ENCODE measurements around the gene CYP4F3. TPM values are rescaled to one million over a fixed set of nuclear protein-coding genes. Genes with fewer than 3 reads are reported as not detected.

The CYP4F3 gene
- total and polyA plus RNA-seq, 2 of the 13 experiments (the other 11 are each of a cell fraction or from before 2014, with no cell fraction given), result 17.8 to 22.8 TPM

DNA sequence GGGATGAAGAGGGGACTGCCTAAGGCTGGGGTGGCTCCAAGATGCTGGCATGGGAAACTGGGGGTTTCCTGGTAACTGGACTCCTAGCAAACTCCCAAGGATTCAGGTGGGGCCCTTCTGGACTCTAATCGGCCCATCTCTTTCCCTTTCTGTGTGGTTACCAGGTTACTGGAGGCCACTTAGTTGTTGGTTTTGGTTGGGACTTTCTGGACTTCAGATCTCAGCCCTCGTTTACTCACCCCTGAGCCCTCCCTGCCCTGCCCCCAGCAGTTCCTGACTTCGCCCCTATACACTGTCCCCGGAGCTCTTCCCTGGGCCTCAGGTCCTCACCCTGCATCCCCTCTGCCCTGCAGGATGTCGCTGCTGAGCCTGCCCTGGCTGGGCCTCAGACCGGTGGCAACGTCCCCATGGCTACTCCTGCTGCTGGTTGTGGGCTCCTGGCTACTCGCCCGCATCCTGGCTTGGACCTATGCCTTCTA lies 32.5 kb downstream of the CYP4F3 start (continued):
- TF ChIP-seq, protein P1, sequence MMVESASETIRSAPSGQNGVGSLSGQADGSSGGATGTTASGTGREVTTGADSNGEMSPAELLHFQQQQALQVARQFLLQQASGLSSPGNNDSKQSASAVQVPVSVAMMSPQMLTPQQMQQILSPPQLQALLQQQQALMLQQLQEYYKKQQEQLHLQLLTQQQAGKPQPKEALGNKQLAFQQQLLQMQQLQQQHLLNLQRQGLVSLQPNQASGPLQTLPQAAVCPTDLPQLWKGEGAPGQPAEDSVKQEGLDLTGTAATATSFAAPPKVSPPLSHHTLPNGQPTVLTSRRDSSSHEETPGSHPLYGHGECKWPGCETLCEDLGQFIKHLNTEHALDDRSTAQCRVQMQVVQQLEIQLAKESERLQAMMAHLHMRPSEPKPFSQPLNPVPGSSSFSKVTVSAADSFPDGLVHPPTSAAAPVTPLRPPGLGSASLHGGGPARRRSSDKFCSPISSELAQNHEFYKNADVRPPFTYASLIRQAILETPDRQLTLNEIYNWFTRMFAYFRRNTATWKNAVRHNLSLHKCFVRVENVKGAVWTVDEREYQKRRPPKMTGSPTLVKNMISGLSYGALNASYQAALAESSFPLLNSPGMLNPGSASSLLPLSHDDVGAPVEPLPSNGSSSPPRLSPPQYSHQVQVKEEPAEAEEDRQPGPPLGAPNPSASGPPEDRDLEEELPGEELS (CRISPR knock-in tag; IDR thresholded peaks at IDR 0.05), result peak; percentile 44; the same call in 1 of the 2 replicates
- no peak for TF ChIP-seq ZFYVE20 (CRISPR knock-in tag; IDR thresholded peaks at IDR 0.05; ENCODE audit: borderline replicate concordance, low read depth)
- TF ChIP-seq BORCS8-MEF2B (CRISPR knock-in tag; IDR thresholded peaks at IDR 0.05), result no peak; the same call in 1 of the 2 replicates
- TF ChIP-seq ONECUT2 (CRISPR knock-in tag; IDR thresholded peaks at IDR 0.05), result no peak
- no peak for TF ChIP-seq AHR (CRISPR knock-in tag; IDR thresholded peaks at IDR 0.05)
- no peak for TF ChIP-seq HOXA3 (CRISPR knock-in tag; IDR thresholded peaks at IDR 0.05)
- TF ChIP-seq, protein P2, sequence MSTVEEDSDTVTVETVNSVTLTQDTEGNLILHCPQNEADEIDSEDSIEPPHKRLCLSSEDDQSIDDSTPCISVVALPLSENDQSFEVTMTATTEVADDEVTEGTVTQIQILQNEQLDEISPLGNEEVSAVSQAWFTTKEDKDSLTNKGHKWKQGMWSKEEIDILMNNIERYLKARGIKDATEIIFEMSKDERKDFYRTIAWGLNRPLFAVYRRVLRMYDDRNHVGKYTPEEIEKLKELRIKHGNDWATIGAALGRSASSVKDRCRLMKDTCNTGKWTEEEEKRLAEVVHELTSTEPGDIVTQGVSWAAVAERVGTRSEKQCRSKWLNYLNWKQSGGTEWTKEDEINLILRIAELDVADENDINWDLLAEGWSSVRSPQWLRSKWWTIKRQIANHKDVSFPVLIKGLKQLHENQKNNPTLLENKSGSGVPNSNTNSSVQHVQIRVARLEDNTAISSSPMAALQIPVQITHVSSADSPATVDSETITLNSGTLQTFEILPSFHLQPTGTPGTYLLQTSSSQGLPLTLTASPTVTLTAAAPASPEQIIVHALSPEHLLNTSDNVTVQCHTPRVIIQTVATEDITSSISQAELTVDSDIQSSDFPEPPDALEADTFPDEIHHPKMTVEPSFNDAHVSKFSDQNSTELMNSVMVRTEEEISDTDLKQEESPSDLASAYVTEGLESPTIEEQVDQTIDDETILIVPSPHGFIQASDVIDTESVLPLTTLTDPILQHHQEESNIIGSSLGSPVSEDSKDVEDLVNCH (CRISPR knock-in tag; IDR thresholded peaks at IDR 0.05), result no peak
- TF ChIP-seq ELF4 (CRISPR knock-in tag; IDR thresholded peaks at IDR 0.05; ENCODE audit: borderline replicate concordance), result no peak; the same call in 1 of the 2 replicates
- TF ChIP-seq YEATS4 (CRISPR knock-in tag; IDR thresholded peaks at IDR 0.05; ENCODE audit: borderline replicate concordance), result peak; percentile 1; the same call in 1 of the 2 replicates
- TF ChIP-seq PHB2 (IDR thresholded peaks at IDR 0.05; ENCODE audit: partially characterized antibody), result no peak
- TF ChIP-seq SRY (CRISPR knock-in tag; IDR thresholded peaks at IDR 0.05), result 0 out of 2 replicates have a peak, but pooled peaks have one; percentile 48
- TF ChIP-seq RFXAP (CRISPR knock-in tag; IDR thresholded peaks at IDR 0.05; ENCODE audit: borderline replicate concordance), result no peak
- TF ChIP-seq PHF21A (CRISPR knock-in tag; IDR thresholded peaks at IDR 0.05), result peak; percentile 97
- TF ChIP-seq JUND (CRISPR knock-in tag; IDR thresholded peaks at IDR 0.05), result no peak
- no peak for TF ChIP-seq HDAC6 (IDR thresholded peaks at IDR 0.05; ENCODE audit: low read depth, low read length)
- TF ChIP-seq ZBTB20 (CRISPR knock-in tag; IDR thresholded peaks at IDR 0.05; ENCODE audit: borderline replicate concordance, low read depth), result no peak
- TF ChIP-seq FLYWCH1 (CRISPR knock-in tag; IDR thresholded peaks at IDR 0.05), result no peak
- no peak for TF ChIP-seq PCBP1 (IDR thresholded peaks at IDR 0.05; ENCODE audit: borderline replicate concordance, low read depth, low read length)
- no peak for TF ChIP-seq ZNF773 (CRISPR knock-in tag; IDR thresholded peaks at IDR 0.05; ENCODE audit: borderline replicate concordance)
- no peak for TF ChIP-seq ZNF343 (CRISPR knock-in tag; IDR thresholded peaks at IDR 0.05)

All from HepG2 (cell line).